HepG2 (cell line): ENCODE data around the gene PCP4L1. TPM values are rescaled to one million over a fixed set of nuclear protein-coding genes. Genes with fewer than 3 reads are reported as not detected.

Source experiments
- AGO2 ChIP-seq: fragments of 200-400 bp; formaldehyde crosslinking; optimal IDR thresholded peaks from 2 replicates; pipeline ENCODE3; 2017; ENCODE audit warnings: mild to moderate bottlenecking, low read depth, low read length, moderate library complexity
- ATRX ChIP-seq: sonication (generic); formaldehyde crosslinking; IDR thresholded peaks from 2 replicates; pipeline ENCODE4 v1.4.0; 2020; ENCODE audit warnings: missing genetic modification reagents, borderline replicate concordance
- CEBPB ChIP-seq: IDR thresholded peaks from 2 replicates; pipeline ENCODE4 v1.6.1; 2011; ENCODE audit warnings: low read depth, low read length, improper control_type of control experiment, borderline replicate concordance
- CEBPG ChIP-seq: IDR thresholded peaks from 2 replicates; pipeline ENCODE4 v1.6.1; 2016
- FOSL2 ChIP-seq: sonication (generic); formaldehyde crosslinking; IDR thresholded peaks from 2 replicates; pipeline ENCODE4 v1.4.0; 2020; ENCODE audit warnings: missing genetic modification reagents
- HIVEP1 ChIP-seq: sonication (generic); formaldehyde crosslinking; IDR thresholded peaks from 2 replicates; pipeline ENCODE4 v1.4.0; 2020; ENCODE audit warnings: mild to moderate bottlenecking, missing genetic modification reagents
- KDM6A ChIP-seq: IDR thresholded peaks from 2 replicates; pipeline ENCODE4 v1.6.1; 2016; ENCODE audit warnings: low read depth
- ONECUT2 ChIP-seq: sonication (generic); formaldehyde crosslinking; IDR thresholded peaks from 2 replicates; pipeline ENCODE4 v1.4.0; 2020; ENCODE audit warnings: missing genetic modification reagents
- PHB2 ChIP-seq: fragments of 450-650 bp; IDR thresholded peaks from 2 replicates; pipeline ENCODE4 v1.6.1; 2018; ENCODE audit not compliant: partially characterized antibody
- RBM22 ChIP-seq: fragments of 200-400 bp; formaldehyde crosslinking; optimal IDR thresholded peaks from 2 replicates; pipeline ENCODE3; 2017; ENCODE audit warnings: mild to moderate bottlenecking, low read length, moderate library complexity
- SSRP1 ChIP-seq: IDR thresholded peaks from 2 replicates; pipeline ENCODE4 v1.6.1; 2016; ENCODE audit warnings: control low read depth
- TRIM24 ChIP-seq: sonication (generic); formaldehyde crosslinking; IDR thresholded peaks from 2 replicates; pipeline ENCODE4 v1.8.0; 2022; ENCODE audit warnings: mild to moderate bottlenecking, missing genetic modification reagents
- ZBTB20 ChIP-seq: sonication (generic); formaldehyde crosslinking; IDR thresholded peaks from 2 replicates; pipeline ENCODE4 v1.8.1; 2023; ENCODE audit warnings: missing genetic modification reagents, low read depth, mild to moderate bottlenecking, borderline replicate concordance
- ZBTB7B ChIP-seq: sonication (generic); formaldehyde crosslinking; IDR thresholded peaks from 2 replicates; pipeline ENCODE4 v1.4.0; 2020; ENCODE audit warnings: missing genetic modification reagents
- ZC3H13 ChIP-seq: sonication (generic); formaldehyde crosslinking; IDR thresholded peaks from 2 replicates; pipeline ENCODE4 v1.8.1; 2023; ENCODE audit warnings: mild to moderate bottlenecking, missing genetic modification reagents, moderate library complexity
- ZMAT3 ChIP-seq: sonication (generic); formaldehyde crosslinking; conservative IDR thresholded peaks from 2 replicates; pipeline ENCODE4 v1.7.0; 2021; ENCODE audit warnings: missing genetic modification reagents
- ZNF256 ChIP-seq: sonication (generic); formaldehyde crosslinking; conservative IDR thresholded peaks from 2 replicates; pipeline ENCODE4 v1.4.0; 2020; ENCODE audit warnings: missing genetic modification reagents
- ZNF260 ChIP-seq: sonication (generic); formaldehyde crosslinking; IDR thresholded peaks from 2 replicates; pipeline ENCODE4 v1.4.0; 2020; ENCODE audit warnings: missing genetic modification reagents, low read depth, mild to moderate bottlenecking, borderline replicate concordance
- ZNF460 ChIP-seq: sonication (generic); formaldehyde crosslinking; IDR thresholded peaks from 2 replicates; pipeline ENCODE4 v1.5.1; 2020; ENCODE audit warnings: missing genetic modification reagents, mild to moderate bottlenecking, borderline replicate concordance
- ZNF496 ChIP-seq: sonication (generic); formaldehyde crosslinking; IDR thresholded peaks from 2 replicates; pipeline ENCODE4 v1.8.1; 2023; ENCODE audit warnings: mild to moderate bottlenecking, moderate library complexity, missing genetic modification reagents; ENCODE audit not compliant: insufficient replicate concordance
- ZNF782 ChIP-seq: sonication (generic); formaldehyde crosslinking; IDR thresholded peaks from 2 replicates; pipeline ENCODE4 v1.4.0; 2020; ENCODE audit warnings: missing genetic modification reagents, mild to moderate bottlenecking, borderline replicate concordance
- polyA plus RNA-seq, 8 experiments: library from polyadenylated mRNA; depleted of rRNA in 3 of 8; stranded (reverse) in 7 of 8; unstranded in 1 of 8; fragments of >200 nt; fragmentation: Illumina TruSeq in 4 of 8; extraction: Trizol in 4 of 8; gene quantifications; 2 replicates each; pipeline versions ENCODE4 v1.2.1 to v1.2.3, GENCODE V29; 2011 to 2016; ENCODE audit warnings: low read depth in 4 of 8, missing spikeins in 1 of 8, mixed read lengths in 1 of 8; ENCODE audit not compliant: insufficient read depth in 1 of 8
- total RNA-seq, 5 experiments: library from RNA; depleted of rRNA; stranded (reverse); fragments of >200 nt; fragmentation: Illumina TruSeq; extraction: Trizol; gene quantifications; 2 replicates each; pipeline ENCODE4 v1.2.3, GENCODE V29; 2016; ENCODE audit warnings: low read depth in 1 of 5
- TF ChIP-seq, protein P1 (sequence below), 2 experiments: sonication (generic) in 1 of 2; formaldehyde crosslinking in 1 of 2; IDR thresholded peaks; 2 replicates each; pipeline versions ENCODE4 v1.5.1 to v1.6.1; 2011 to 2020; ENCODE audit warnings: borderline replicate concordance in 1 of 2, low read depth in 1 of 2, low read length in 1 of 2, mild to moderate bottlenecking in 1 of 2, missing genetic modification reagents in 1 of 2, moderate library complexity in 1 of 2
- TF ChIP-seq, protein P2 (sequence below): sonication (generic); formaldehyde crosslinking; IDR thresholded peaks from 2 replicates; pipeline ENCODE4 v1.4.0; 2020; ENCODE audit warnings: missing genetic modification reagents
- TF ChIP-seq, protein P3 (sequence below): sonication (generic); formaldehyde crosslinking; IDR thresholded peaks from 2 replicates; pipeline ENCODE4 v1.5.0; 2020; ENCODE audit warnings: missing genetic modification reagents, mild to moderate bottlenecking, borderline replicate concordance
- TF ChIP-seq, protein P4 (sequence below): sonication (generic); formaldehyde crosslinking; IDR thresholded peaks from 2 replicates; pipeline ENCODE4 v1.4.0; 2020; ENCODE audit warnings: missing genetic modification reagents

The PCP4L1 gene
- total and polyA plus RNA-seq, 2 of the 13 experiments (the other 11 are each of a cell fraction or from before 2014, with no cell fraction given), result 0.28 TPM; not detected in 1

DNA sequence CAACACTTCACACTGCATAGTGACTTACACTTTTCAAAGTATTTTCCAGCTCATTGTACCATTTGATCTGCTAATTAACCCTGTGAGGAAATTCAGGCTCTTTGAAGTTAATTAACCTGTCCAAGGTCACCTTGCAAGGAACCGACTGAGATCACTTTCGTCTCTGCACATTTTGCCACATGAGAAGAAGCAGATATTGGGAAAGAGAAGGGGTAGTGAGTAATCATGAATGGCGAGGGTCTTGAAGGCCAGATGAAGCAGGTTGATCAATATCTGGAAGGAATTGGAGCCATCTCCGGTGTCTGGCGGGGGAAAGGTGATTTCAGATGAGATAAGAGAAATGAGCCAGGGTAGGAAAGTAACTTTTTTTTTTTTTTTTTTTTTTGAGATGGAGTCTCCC is 38.5 kb upstream of the PCP4L1 start (continued):
- TF ChIP-seq, protein P1, sequence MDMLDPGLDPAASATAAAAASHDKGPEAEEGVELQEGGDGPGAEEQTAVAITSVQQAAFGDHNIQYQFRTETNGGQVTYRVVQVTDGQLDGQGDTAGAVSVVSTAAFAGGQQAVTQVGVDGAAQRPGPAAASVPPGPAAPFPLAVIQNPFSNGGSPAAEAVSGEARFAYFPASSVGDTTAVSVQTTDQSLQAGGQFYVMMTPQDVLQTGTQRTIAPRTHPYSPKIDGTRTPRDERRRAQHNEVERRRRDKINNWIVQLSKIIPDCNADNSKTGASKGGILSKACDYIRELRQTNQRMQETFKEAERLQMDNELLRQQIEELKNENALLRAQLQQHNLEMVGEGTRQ (IDR thresholded peaks at IDR 0.05; ENCODE audit: low read depth, low read length), result no peak
- TF ChIP-seq, protein P1 (CRISPR knock-in tag; IDR thresholded peaks at IDR 0.05; ENCODE audit: borderline replicate concordance), result no peak
- TF ChIP-seq, protein P2, sequence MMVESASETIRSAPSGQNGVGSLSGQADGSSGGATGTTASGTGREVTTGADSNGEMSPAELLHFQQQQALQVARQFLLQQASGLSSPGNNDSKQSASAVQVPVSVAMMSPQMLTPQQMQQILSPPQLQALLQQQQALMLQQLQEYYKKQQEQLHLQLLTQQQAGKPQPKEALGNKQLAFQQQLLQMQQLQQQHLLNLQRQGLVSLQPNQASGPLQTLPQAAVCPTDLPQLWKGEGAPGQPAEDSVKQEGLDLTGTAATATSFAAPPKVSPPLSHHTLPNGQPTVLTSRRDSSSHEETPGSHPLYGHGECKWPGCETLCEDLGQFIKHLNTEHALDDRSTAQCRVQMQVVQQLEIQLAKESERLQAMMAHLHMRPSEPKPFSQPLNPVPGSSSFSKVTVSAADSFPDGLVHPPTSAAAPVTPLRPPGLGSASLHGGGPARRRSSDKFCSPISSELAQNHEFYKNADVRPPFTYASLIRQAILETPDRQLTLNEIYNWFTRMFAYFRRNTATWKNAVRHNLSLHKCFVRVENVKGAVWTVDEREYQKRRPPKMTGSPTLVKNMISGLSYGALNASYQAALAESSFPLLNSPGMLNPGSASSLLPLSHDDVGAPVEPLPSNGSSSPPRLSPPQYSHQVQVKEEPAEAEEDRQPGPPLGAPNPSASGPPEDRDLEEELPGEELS, result no peak
- TF ChIP-seq ZNF460 (CRISPR knock-in tag) (no peak), AGO2 (peak; percentile 51), ZNF782 (CRISPR knock-in tag) (no peak), ONECUT2 (CRISPR knock-in tag) (peak; percentile 42; the same call in 1 of the 2 replicates), SSRP1 (CRISPR knock-in tag) (peak; percentile 17; the same call in 1 of the 2 replicates), TRIM24 (no peak), CEBPB (no peak), ZNF260 (no peak), RBM22 (peak; percentile 90), ZBTB7B (CRISPR knock-in tag) (no peak), CEBPG (CRISPR knock-in tag) (peak; percentile 27; the same call in 1 of the 2 replicates), ATRX (CRISPR knock-in tag) (no peak), KDM6A (CRISPR knock-in tag) (peak; percentile 21; the same call in 1 of the 2 replicates), ZC3H13 (CRISPR knock-in tag) (peak; percentile 38), HIVEP1 (no peak), PHB2 (no peak), ZBTB20 (CRISPR knock-in tag) (0 out of 2 replicates have a peak, but pooled peaks have one; percentile 25), ZNF496 (CRISPR knock-in tag) (no peak), ZMAT3 (CRISPR knock-in tag) (0 out of 2 replicates have a peak, but pooled peaks have one; percentile 24), ZNF256 (no peak), FOSL2 (CRISPR knock-in tag) (peak; percentile 5; the same call in 1 of the 2 replicates)
- TF ChIP-seq, protein P3, sequence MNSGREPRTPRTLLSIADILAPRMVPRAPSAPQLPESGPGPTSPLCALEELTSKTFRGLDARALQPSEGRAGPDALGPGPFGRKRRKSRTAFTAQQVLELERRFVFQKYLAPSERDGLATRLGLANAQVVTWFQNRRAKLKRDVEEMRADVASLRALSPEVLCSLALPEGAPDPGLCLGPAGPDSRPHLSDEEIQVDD, result no peak
- TF ChIP-seq, protein P4, sequence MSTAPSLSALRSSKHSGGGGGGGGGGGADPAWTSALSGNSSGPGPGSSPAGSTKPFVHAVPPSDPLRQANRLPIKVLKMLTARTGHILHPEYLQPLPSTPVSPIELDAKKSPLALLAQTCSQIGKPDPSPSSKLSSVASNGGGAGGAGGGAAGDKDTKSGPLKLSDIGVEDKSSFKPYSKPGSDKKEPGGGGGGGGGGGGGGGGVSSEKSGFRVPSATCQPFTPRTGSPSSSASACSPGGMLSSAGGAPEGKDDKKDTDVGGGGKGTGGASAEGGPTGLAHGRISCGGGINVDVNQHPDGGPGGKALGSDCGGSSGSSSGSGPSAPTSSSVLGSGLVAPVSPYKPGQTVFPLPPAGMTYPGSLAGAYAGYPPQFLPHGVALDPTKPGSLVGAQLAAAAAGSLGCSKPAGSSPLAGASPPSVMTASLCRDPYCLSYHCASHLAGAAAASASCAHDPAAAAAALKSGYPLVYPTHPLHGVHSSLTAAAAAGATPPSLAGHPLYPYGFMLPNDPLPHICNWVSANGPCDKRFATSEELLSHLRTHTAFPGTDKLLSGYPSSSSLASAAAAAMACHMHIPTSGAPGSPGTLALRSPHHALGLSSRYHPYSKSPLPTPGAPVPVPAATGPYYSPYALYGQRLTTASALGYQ (CRISPR knock-in tag), result no peak; the same call in 1 of the 2 replicates
